ENCODE data around the gene EDAR. TPM values are rescaled to one million over a fixed set of nuclear protein-coding genes. Genes with fewer than 3 reads are reported as not detected.

EDAR gene
- total RNA-seq, 5 donors from 2014 or later (not counting 1 experiment from before 2014, with no cell fraction given): 5.2 to 15.6 (median 7.4) TPM

DNA sequence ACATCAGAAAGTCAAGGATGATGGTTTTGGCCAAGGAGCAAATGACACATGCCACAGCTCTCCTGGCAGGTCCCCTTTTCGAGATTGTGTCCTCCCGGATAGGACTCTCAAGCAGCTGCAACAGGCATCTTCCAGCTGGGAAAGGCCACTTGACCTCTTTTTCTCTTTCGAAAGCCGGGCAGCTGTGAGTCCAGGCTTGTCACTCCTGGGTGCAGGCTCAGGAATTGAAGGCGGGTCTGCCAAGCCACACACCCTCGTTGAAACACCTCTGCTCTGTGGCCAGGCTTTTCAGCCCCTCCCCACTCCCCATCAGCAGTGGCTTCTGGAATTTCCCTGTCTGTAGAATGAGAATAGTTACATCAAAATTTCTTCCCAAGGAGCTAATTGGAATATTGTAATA is 104.4 kb downstream of the EDAR start:
- Histone ChIP-seq H3K27me3 (replicated peaks in 1 of 2; ENCODE audit: control insufficient read depth in 2 of 2, extremely low read depth in 1 of 2, insufficient read depth in 2 of 2, low read length in 1 of 2) (no peaks in the 10 kb centered on the region), H3K4me3 (ENCODE audit: control insufficient read depth in 1 of 2, extremely low read depth in 1 of 2, low read length in 1 of 2) (no peak overlapping the region), H3K36me3 (ENCODE audit: control insufficient read depth in 2 of 2, extremely low read depth in 1 of 2, insufficient read depth in 1 of 2, low read length in 1 of 2) (no peaks in the 10 kb centered on the region), H3K4me1 (ENCODE audit: control insufficient read depth in 1 of 2, extremely low read depth in 1 of 2, insufficient read depth in 2 of 2, low read length in 2 of 2) (no peaks in the 10 kb centered on the region), H3K9me3 (peaks cover 10% of the 10 kb centered on the region), H3K27ac (ENCODE audit: low read length) (no peak overlapping the region)
- peaks cover 3% of the 10 kb centered on the region for H3K36me3 Mint-ChIP-seq
- DNase-seq: no peak
- no peak overlapping the region for H3K27ac Mint-ChIP-seq
- H3K4me3 Mint-ChIP-seq: no peak overlapping the region
- CTCF ChIA-PET: no interaction called here
- H3K4me1 Mint-ChIP-seq: no peaks in the 10 kb centered on the region
- no peak for ATAC-seq (replicated peaks in 1 of 4)
- POLR2A ChIA-PET: no interaction called here
- 91% methylated on average over 4 of the region's 6 CpGs for WGBS (ENCODE audit: insufficient coverage)
- peaks cover 18 to 61% (median 44%) of the 10 kb centered on the region in 3 donors for H3K9me3 Mint-ChIP-seq
- H3K27me3 Mint-ChIP-seq: no peaks in the 10 kb centered on the region

DNA sequence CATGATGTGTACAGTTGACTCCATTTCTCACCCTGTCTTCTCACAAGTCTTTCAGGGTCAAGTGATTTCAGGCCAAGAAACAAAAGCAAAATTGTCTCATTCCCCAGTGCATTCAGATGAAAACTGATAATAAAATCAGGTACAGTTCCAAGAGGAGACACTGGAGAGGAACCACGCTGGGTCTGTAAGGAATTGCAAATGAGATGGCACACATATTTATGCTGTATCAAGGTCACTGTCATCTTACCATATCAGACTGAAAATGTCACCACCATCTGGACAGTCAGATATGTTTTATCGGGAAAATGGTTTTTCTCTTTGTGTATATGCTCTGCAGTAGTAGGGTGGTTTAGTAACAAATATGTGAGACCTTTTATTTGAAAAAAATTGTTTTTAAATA is 110.7 kb downstream of the EDAR start:
- no peak for DNase-seq
- no peaks in the 10 kb centered on the region for H3K36me3 ChIP-seq (ENCODE audit: control insufficient read depth in 2 of 2, extremely low read depth in 1 of 2, insufficient read depth in 1 of 2, low read length in 1 of 2)
- H3K27me3 Mint-ChIP-seq: no peaks in the 10 kb centered on the region
- H3K4me1 ChIP-seq (ENCODE audit: control insufficient read depth in 1 of 2, extremely low read depth in 1 of 2, insufficient read depth in 2 of 2, low read length in 2 of 2): no peaks in the 10 kb centered on the region
- 0% methylated on average over 1 of the region's 2 CpGs for WGBS (ENCODE audit: insufficient coverage)
- H3K27me3 ChIP-seq (replicated peaks in 1 of 2; ENCODE audit: control insufficient read depth in 2 of 2, extremely low read depth in 1 of 2, insufficient read depth in 2 of 2, low read length in 1 of 2): no peaks in the 10 kb centered on the region
- H3K4me3 Mint-ChIP-seq: no peak overlapping the region
- H3K9me3 Mint-ChIP-seq: peaks cover 7 to 29% (median 27%) of the 10 kb centered on the region in 3 donors
- no peak overlapping the region for H3K27ac Mint-ChIP-seq
- no peaks in the 10 kb centered on the region for H3K9me3 ChIP-seq
- H3K4me3 ChIP-seq (ENCODE audit: control insufficient read depth in 1 of 2, extremely low read depth in 1 of 2, low read length in 1 of 2): no peak overlapping the region
- no peak overlapping the region for H3K27ac ChIP-seq (ENCODE audit: low read length)
- no peaks in the 10 kb centered on the region for H3K4me1 Mint-ChIP-seq
- ChIA-PET POLR2A (no interaction called here), CTCF (no interaction called here)
- peaks cover 9% of the 10 kb centered on the region for H3K36me3 Mint-ChIP-seq
- ATAC-seq (replicated peaks in 1 of 4): no peak

- Histone ChIP-seq H3K9me3 (no peaks in the 10 kb centered on the region), H3K27me3 (replicated peaks in 1 of 2; ENCODE audit: control insufficient read depth in 2 of 2, extremely low read depth in 1 of 2, insufficient read depth in 2 of 2, low read length in 1 of 2) (no peaks in the 10 kb centered on the region), H3K36me3 (ENCODE audit: control insufficient read depth in 2 of 2, extremely low read depth in 1 of 2, insufficient read depth in 1 of 2, low read length in 1 of 2) (no peaks in the 10 kb centered on the region), H3K27ac (ENCODE audit: low read length) (no peak overlapping the region), H3K4me1 (ENCODE audit: control insufficient read depth in 1 of 2, extremely low read depth in 1 of 2, insufficient read depth in 2 of 2, low read length in 2 of 2) (no peaks in the 10 kb centered on the region), H3K4me3 (ENCODE audit: control insufficient read depth in 1 of 2, extremely low read depth in 1 of 2, low read length in 1 of 2) (no peak overlapping the region)
- peaks cover 9% of the 10 kb centered on the region for H3K36me3 Mint-ChIP-seq
- H3K4me3 Mint-ChIP-seq: no peak overlapping the region
- 100% methylated on average over 1 of the region's 2 CpGs for WGBS (ENCODE audit: insufficient coverage)
- ChIA-PET POLR2A (no interaction called here), CTCF (no interaction called here)
- H3K9me3 Mint-ChIP-seq: peaks cover 7 to 26% (median 21%) of the 10 kb centered on the region in 3 donors
- no peak for DNase-seq
- no peak for ATAC-seq (replicated peaks in 1 of 4)
- H3K27me3 Mint-ChIP-seq: no peaks in the 10 kb centered on the region
- H3K4me1 Mint-ChIP-seq: no peaks in the 10 kb centered on the region
- H3K27ac Mint-ChIP-seq: no peak overlapping the region
These were observed 111.5 kb downstream of the EDAR start for GRCh38 chr2:108877506-108877905.

DNA sequence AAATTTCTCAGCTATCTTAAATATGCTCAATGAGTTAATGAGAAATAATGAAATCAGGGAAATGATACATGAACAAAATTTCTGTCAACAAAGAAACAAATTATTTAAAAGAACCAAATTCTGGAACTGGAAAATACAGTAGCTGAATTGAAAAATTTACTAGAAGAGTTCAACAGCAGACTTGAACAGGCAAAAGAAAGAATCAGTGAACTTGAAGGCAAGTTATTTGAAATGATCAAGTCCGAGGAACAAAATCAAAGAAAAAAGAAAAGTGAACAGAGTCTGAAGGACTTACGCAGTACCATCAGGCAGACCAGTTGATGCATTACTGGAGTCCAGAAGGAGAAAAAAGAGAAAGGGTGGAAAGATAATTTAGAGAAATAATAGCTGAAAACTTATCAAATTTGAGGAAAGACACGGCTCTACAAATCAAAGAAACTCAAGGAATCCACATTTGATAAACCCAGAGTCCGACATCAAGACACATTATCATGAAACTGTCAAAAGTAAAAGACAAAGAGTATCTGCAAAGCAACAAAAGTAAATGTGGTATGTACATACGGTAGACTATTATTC is 118.9 kb downstream of the EDAR start:
- ATAC-seq (replicated peaks in 1 of 4) (no peak), DNase-seq (no peak)
- H3K4me1 ChIP-seq (ENCODE audit: control insufficient read depth in 1 of 2, extremely low read depth in 1 of 2, insufficient read depth in 2 of 2, low read length in 2 of 2): no peaks in the 10 kb centered on the region
- H3K9me3 ChIP-seq: peaks cover 12% of the 10 kb centered on the region
- no peaks in the 10 kb centered on the region for H3K4me1 Mint-ChIP-seq
- no peaks in the 10 kb centered on the region for H3K36me3 ChIP-seq (ENCODE audit: control insufficient read depth in 2 of 2, extremely low read depth in 1 of 2, insufficient read depth in 1 of 2, low read length in 1 of 2)
- 96% methylated on average over 3 of the region's 5 CpGs for WGBS (ENCODE audit: insufficient coverage)
- H3K4me3 ChIP-seq (ENCODE audit: control insufficient read depth in 1 of 2, extremely low read depth in 1 of 2, low read length in 1 of 2): no peak overlapping the region
- ChIA-PET CTCF (no interaction called here), POLR2A (no interaction called here)
- no peak overlapping the region for H3K4me3 Mint-ChIP-seq
- H3K36me3 Mint-ChIP-seq: peaks cover 50% of the 10 kb centered on the region
- no peak overlapping the region for H3K27ac ChIP-seq (ENCODE audit: low read length)
- no peaks in the 10 kb centered on the region for H3K27me3 ChIP-seq (replicated peaks in 1 of 2; ENCODE audit: control insufficient read depth in 2 of 2, extremely low read depth in 1 of 2, insufficient read depth in 2 of 2, low read length in 1 of 2)
- peaks cover 15 to 27% (median 17%) of the 10 kb centered on the region in 3 donors for H3K9me3 Mint-ChIP-seq
- H3K27ac Mint-ChIP-seq: no peak overlapping the region
- no peaks in the 10 kb centered on the region for H3K27me3 Mint-ChIP-seq

- Histone ChIP-seq H3K4me3 (ENCODE audit: control insufficient read depth in 1 of 2, extremely low read depth in 1 of 2, low read length in 1 of 2) (no peak overlapping the region), H3K36me3 (ENCODE audit: control insufficient read depth in 2 of 2, extremely low read depth in 1 of 2, insufficient read depth in 1 of 2, low read length in 1 of 2) (no peaks in the 10 kb centered on the region), H3K27ac (ENCODE audit: low read length) (no peak overlapping the region), H3K27me3 (replicated peaks in 1 of 2; ENCODE audit: control insufficient read depth in 2 of 2, extremely low read depth in 1 of 2, insufficient read depth in 2 of 2, low read length in 1 of 2) (no peaks in the 10 kb centered on the region), H3K9me3 (peaks cover 12% of the 10 kb centered on the region), H3K4me1 (ENCODE audit: control insufficient read depth in 1 of 2, extremely low read depth in 1 of 2, insufficient read depth in 2 of 2, low read length in 2 of 2) (no peaks in the 10 kb centered on the region)
- Mint-ChIP-seq H3K9me3 (peaks cover 15 to 27% (median 17%) of the 10 kb centered on the region in 3 donors), H3K36me3 (peaks cover 50% of the 10 kb centered on the region), H3K4me1 (no peaks in the 10 kb centered on the region), H3K27ac (no peak overlapping the region), H3K27me3 (no peaks in the 10 kb centered on the region), H3K4me3 (no peak overlapping the region)
- no peak for DNase-seq
- POLR2A ChIA-PET: no interaction called here
- CTCF ChIA-PET: no interaction called here
- WGBS (ENCODE audit: insufficient coverage): no CpG with 5 or more reads among the region's 3 CpGs
- no peak for ATAC-seq (replicated peaks in 1 of 4)
These were observed 119.5 kb downstream of the EDAR start for GRCh38 chr2:108869542-108869941.

DNA sequence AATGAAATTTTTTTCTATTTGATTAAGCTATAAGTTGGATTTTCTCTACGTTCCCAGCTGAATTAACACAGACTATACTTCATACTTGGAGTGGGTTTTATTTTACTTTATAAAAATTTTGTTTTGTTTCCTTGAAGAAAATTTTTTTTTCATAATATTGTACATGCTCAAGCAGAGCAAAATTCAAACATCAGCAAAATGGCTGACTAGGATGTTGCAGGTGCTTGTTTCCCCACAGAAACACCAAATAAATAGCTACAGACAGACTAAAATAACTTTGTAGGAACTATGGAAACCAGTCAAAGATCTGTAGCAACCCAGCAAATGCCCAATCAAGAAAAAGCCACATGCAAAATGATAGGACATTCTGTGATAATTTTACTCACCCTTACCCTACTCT is 120.1 kb downstream of the EDAR start:
- ChIA-PET POLR2A (no interaction called here), CTCF (no interaction called here)
- Histone ChIP-seq H3K27ac (ENCODE audit: low read length) (no peak overlapping the region), H3K4me1 (ENCODE audit: control insufficient read depth in 1 of 2, extremely low read depth in 1 of 2, insufficient read depth in 2 of 2, low read length in 2 of 2) (no peaks in the 10 kb centered on the region), H3K4me3 (ENCODE audit: control insufficient read depth in 1 of 2, extremely low read depth in 1 of 2, low read length in 1 of 2) (no peak overlapping the region), H3K9me3 (peaks cover 12% of the 10 kb centered on the region), H3K27me3 (replicated peaks in 1 of 2; ENCODE audit: control insufficient read depth in 2 of 2, extremely low read depth in 1 of 2, insufficient read depth in 2 of 2, low read length in 1 of 2) (no peaks in the 10 kb centered on the region), H3K36me3 (ENCODE audit: control insufficient read depth in 2 of 2, extremely low read depth in 1 of 2, insufficient read depth in 1 of 2, low read length in 1 of 2) (no peaks in the 10 kb centered on the region)
- Mint-ChIP-seq H3K4me1 (no peaks in the 10 kb centered on the region), H3K4me3 (no peak overlapping the region), H3K27me3 (no peaks in the 10 kb centered on the region), H3K27ac (no peak overlapping the region), H3K36me3 (peaks cover 50% of the 10 kb centered on the region), H3K9me3 (peaks cover 15 to 27% (median 17%) of the 10 kb centered on the region in 3 donors)
- no CpG with 5 or more reads among the region's 1 CpG for WGBS (ENCODE audit: insufficient coverage)
- ATAC-seq (replicated peaks in 1 of 4) (no peak), DNase-seq (no peak)

DNA sequence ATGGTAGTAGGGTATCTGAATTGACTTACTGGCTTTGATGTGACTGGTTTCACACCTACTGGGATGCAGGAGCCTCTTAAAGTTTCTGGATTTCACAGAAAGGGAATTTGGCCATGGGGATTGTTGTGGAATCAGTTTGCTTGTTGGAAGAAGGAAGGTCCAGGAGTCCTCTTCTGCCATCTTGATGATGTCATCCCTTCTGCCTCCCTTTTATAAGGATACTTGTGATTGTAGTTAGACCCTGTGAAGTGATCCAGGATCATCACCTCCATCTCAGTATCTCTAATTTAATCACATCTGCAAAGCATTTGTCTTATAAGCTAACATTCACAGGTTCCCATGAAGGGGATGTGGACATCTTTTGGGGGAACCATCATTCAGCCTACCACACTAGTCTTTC is 123.0 kb downstream of the EDAR start:
- no peak overlapping the region for H3K4me3 ChIP-seq (ENCODE audit: control insufficient read depth in 1 of 2, extremely low read depth in 1 of 2, low read length in 1 of 2)
- Mint-ChIP-seq H3K36me3 (peaks cover 43% of the 10 kb centered on the region), H3K4me3 (no peak overlapping the region), H3K4me1 (no peaks in the 10 kb centered on the region), H3K27ac (no peak overlapping the region), H3K9me3 (peaks cover 15 to 21% (median 17%) of the 10 kb centered on the region in 3 donors), H3K27me3 (no peaks in the 10 kb centered on the region)
- H3K36me3 ChIP-seq (ENCODE audit: control insufficient read depth in 2 of 2, extremely low read depth in 1 of 2, insufficient read depth in 1 of 2, low read length in 1 of 2): no peaks in the 10 kb centered on the region
- H3K4me1 ChIP-seq (ENCODE audit: control insufficient read depth in 1 of 2, extremely low read depth in 1 of 2, insufficient read depth in 2 of 2, low read length in 2 of 2): no peaks in the 10 kb centered on the region
- H3K27ac ChIP-seq (ENCODE audit: low read length): no peak overlapping the region
- peaks cover 12% of the 10 kb centered on the region for H3K9me3 ChIP-seq
- no peak for DNase-seq
- CTCF ChIA-PET: interaction anchor here in 1 of 2 donors (0.6 kb wide), 1 partner anchor 248 kb away, joined by 5 read pairs; no protein-coding TSS in a partner anchor
- ATAC-seq (replicated peaks in 1 of 4): no peak
- H3K27me3 ChIP-seq (replicated peaks in 1 of 2; ENCODE audit: control insufficient read depth in 2 of 2, extremely low read depth in 1 of 2, insufficient read depth in 2 of 2, low read length in 1 of 2): no peaks in the 10 kb centered on the region
- POLR2A ChIA-PET: no interaction called here
